Chondrocyte (in vitro differentiated cells): ENCODE data around the gene LRP2. TPM values are rescaled to one million over a fixed set of nuclear protein-coding genes. Genes with fewer than 3 reads are reported as not detected.

Experiments
- DNase-seq: peaks from one replicate; pipeline ENCODE4 v3.0.0; 2021; ENCODE audit warnings: mixed read lengths, low spot score
- H3K27ac Mint-ChIP-seq: one replicate; pipeline ENCODE4 v1.8.0; 2021; ENCODE audit warnings: mild to moderate bottlenecking, moderate library complexity, mixed read lengths; ENCODE audit not compliant: unreplicated experiment
- H3K27me3 Mint-ChIP-seq: 2 replicates; pipeline ENCODE4 v1.8.0; 2021; ENCODE audit warnings: low read depth, mixed read lengths
- H3K36me3 Mint-ChIP-seq: 2 replicates; pipeline ENCODE4 v1.8.0; 2021; ENCODE audit warnings: low read depth, mixed read lengths
- H3K4me1 Mint-ChIP-seq: 2 replicates; pipeline ENCODE4 v1.8.0; 2021; ENCODE audit warnings: low read depth, mild to moderate bottlenecking, mixed read lengths
- H3K4me3 Mint-ChIP-seq: one replicate; pipeline ENCODE4 v1.8.0; 2021; ENCODE audit warnings: mild to moderate bottlenecking, moderate library complexity, mixed read lengths; ENCODE audit not compliant: unreplicated experiment
- H3K9me3 Mint-ChIP-seq: 2 replicates; pipeline ENCODE4 v1.8.0; 2021; ENCODE audit warnings: low read depth, mixed read lengths
- total RNA-seq: library from RNA; stranded (reverse); gene quantifications from 3 replicates; pipeline ENCODE4 v1.2.1, GENCODE V29; 2021
- TF ChIP-seq, protein P1 (sequence below): fragments of 200-600 bp; sonication (generic); IDR thresholded peaks from 2 replicates; pipeline ENCODE4 v1.5.0; 2021; ENCODE audit warnings: antibody characterized with exemption, mild to moderate bottlenecking, moderate library complexity

Gene LRP2
- total RNA-seq, 1 donor from 2014 or later: not detected

DNA sequence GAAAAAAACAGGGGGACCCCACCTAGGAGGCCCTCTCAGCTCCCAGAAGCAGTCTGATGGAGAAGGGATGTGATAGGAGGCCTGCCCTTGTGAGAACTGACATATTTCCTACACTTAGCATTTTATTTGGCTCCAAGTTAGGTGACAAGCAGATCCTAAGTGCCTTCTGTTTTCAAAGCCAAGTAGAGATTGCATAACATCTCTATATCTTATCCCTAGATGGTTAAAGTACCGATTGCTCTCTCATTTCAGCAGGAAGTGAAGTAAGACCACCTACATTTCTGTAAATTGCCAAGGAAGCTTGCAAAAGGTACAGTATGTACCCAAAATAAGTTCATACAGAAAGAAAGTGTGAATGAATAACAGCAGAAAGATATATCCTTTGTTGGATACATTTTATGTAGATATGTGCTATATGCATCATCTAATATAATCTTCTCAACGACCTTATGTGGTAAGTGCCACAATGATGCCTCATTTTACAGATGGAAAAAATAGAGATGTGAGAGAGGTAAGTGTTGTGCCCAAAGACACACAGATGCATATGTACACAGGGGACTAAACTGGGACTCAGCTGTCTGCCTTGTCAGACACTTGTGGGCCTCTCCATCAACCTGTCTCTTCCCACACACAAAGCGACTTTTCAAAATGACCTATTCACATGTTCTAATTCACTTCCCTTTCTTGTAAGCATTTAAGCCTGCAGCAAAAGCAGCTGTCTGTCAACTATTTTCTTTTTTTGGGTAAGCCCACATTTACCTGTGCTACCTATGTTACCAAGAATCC is 254.0 kb downstream of the LRP2 start:
- no peak overlapping the region for H3K4me3 Mint-ChIP-seq
- no peaks in the 10 kb centered on the region for H3K9me3 Mint-ChIP-seq
- H3K27me3 Mint-ChIP-seq: peaks cover 21% of the 10 kb centered on the region
- no peak overlapping the region for H3K27ac Mint-ChIP-seq
- DNase-seq: no peak
- H3K36me3 Mint-ChIP-seq: no peaks in the 10 kb centered on the region
- H3K4me1 Mint-ChIP-seq: no peaks in the 10 kb centered on the region
- TF ChIP-seq, protein P1, sequence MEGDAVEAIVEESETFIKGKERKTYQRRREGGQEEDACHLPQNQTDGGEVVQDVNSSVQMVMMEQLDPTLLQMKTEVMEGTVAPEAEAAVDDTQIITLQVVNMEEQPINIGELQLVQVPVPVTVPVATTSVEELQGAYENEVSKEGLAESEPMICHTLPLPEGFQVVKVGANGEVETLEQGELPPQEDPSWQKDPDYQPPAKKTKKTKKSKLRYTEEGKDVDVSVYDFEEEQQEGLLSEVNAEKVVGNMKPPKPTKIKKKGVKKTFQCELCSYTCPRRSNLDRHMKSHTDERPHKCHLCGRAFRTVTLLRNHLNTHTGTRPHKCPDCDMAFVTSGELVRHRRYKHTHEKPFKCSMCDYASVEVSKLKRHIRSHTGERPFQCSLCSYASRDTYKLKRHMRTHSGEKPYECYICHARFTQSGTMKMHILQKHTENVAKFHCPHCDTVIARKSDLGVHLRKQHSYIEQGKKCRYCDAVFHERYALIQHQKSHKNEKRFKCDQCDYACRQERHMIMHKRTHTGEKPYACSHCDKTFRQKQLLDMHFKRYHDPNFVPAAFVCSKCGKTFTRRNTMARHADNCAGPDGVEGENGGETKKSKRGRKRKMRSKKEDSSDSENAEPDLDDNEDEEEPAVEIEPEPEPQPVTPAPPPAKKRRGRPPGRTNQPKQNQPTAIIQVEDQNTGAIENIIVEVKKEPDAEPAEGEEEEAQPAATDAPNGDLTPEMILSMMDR: no peak

DNA sequence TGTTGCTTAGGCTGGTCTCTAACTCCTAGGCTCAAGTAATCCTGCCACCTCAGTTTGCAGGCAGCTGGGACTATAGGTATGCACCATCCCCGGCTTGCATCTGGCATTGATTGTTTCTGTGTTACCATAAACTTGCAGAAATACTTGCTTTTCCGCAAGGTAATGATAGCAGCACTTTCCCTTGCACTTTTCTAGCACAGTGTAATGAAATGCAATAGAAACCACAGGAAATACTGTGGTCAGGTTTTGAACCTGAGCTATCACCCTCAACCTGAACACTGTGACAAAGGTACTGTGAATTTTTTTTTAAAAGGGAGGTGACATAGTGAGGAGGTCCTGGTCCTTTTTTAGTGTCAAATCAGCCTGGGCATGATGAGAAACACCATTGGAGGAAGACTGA is 254.7 kb downstream of the LRP2 start:
- peaks cover 23% of the 10 kb centered on the region for H3K27me3 Mint-ChIP-seq
- no peaks in the 10 kb centered on the region for H3K9me3 Mint-ChIP-seq
- H3K36me3 Mint-ChIP-seq: no peaks in the 10 kb centered on the region
- no peak overlapping the region for H3K4me3 Mint-ChIP-seq
- H3K27ac Mint-ChIP-seq: no peak overlapping the region
- no peak for DNase-seq
- no peaks in the 10 kb centered on the region for H3K4me1 Mint-ChIP-seq
- TF ChIP-seq, protein P1: no peak

DNA sequence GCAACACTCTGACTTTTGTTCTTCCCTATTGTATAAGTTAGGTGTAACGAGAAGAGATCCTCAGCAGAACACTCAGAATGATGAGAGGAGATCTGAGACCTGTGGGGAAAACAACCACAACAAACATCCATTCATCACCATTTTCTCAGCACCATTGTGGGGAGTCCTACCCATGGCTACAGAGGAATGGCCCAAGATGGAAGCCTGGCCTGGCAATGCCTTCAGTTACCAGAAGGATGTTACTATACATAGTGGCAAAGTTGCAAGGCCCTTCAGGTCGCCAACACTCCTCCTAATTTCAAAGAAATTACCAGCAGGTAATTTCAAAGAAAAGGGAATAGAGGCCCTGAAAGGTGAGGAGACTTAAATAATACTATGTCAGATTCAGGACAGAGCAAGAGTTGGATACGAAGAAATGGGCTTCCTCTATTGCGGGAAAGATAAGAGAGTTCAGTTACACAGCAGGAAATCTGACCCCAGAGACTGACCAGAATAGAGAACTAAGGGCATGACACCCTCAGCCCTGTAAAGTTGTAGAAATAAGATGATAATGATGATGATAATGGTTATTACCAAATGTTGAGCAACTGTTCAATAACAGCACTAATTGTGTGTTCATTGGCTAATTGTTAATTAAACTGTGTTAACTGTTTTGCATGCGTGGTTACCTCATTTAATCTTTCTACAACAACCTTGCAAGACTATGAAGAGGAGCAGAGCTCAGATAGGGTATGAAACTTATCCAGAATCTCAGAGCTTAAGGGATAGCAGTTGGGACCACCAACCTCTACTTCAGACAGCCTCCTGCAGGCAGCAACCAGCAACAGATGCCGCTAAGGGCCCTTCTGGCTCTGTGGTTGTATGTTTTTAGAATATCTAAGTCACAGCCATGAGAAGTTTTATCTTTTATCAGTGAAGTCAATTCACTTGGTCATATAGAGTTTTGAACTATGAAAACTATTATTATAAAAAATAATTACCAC is 255.5 kb downstream of the LRP2 start:
- Mint-ChIP-seq H3K36me3 (no peaks in the 10 kb centered on the region), H3K4me3 (no peak overlapping the region), H3K9me3 (no peaks in the 10 kb centered on the region), H3K27me3 (peaks cover 26% of the 10 kb centered on the region), H3K4me1 (no peaks in the 10 kb centered on the region), H3K27ac (no peak overlapping the region)
- no peak for DNase-seq
- TF ChIP-seq, protein P1: no peak

DNA sequence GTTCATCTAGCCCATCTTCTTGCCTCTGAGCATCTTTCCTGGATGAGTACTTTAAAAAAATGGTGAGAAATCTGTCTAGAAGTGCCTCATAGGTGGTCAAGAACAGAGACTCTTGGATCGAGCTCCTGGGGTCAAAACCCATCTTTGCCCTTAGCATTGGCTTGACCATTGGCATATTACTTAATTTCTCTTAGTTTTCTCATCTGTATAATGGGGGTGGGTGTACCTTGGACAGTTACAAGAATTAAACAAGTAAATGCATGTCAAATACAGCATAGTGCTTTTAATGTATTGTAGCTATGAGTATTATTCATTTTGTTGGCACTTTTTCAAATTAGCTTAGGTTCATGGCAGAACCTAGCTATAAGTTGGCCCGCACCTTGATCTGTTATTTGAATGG is 256.2 kb downstream of the LRP2 start:
- DNase-seq: no peak
- TF ChIP-seq, protein P1: no peak
- H3K4me3 Mint-ChIP-seq: no peak overlapping the region
- no peaks in the 10 kb centered on the region for H3K4me1 Mint-ChIP-seq
- H3K27ac Mint-ChIP-seq: no peak overlapping the region
- no peaks in the 10 kb centered on the region for H3K36me3 Mint-ChIP-seq
- no peaks in the 10 kb centered on the region for H3K9me3 Mint-ChIP-seq
- H3K27me3 Mint-ChIP-seq: peaks cover 22% of the 10 kb centered on the region

DNA sequence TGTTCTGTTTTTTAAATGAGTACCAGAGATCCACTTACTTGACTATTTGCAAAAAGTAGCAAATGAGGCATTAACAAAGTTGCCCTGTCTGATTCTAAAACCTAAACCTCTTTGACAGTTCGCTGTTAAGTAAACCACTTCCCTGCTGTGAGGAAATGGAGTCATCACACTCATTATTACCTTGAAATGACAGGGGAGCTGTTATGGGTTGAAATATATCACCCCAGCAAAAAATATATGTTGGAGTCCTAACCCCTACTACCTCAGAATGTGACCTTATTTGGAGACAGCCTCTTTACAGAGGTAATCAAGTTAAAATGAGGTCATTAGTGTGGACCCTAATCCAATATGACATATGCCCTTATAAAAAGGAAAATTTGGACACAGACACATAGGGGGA is 256.9 kb downstream of the LRP2 start:
- TF ChIP-seq, protein P1: no peak
- Mint-ChIP-seq H3K9me3 (no peaks in the 10 kb centered on the region), H3K4me1 (no peaks in the 10 kb centered on the region), H3K27me3 (peaks cover 20% of the 10 kb centered on the region), H3K27ac (no peak overlapping the region), H3K4me3 (no peak overlapping the region), H3K36me3 (no peaks in the 10 kb centered on the region)
- DNase-seq: no peak
